Measurements from ENCODE around the gene STIM2. TPM values are rescaled to one million over a fixed set of nuclear protein-coding genes. Genes with fewer than 3 reads are reported as not detected.

Gene STIM2
- total RNA-seq, 1 experiment from 2014 or later = 16.1 TPM

DNA sequence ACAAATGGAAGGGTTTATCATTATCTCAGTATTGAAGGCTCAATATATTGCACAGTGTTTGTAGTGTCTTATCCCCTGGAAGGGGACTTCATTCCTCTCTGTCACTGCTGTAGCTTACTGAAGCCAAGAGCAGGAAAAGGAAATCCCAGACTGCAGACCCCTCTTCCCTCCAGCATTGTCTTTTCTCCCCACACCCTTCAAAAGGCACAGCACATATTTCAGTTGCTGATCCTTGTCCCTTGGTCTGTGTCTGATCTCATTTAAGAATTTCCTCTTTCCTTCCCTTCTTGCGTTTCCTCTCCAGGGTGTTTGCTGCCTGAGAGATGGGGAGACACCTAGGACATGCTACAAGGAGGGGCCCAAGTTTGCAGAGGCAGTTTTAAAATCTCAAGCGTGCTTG, 40.1 kb downstream of the STIM2 start:
- DNase-seq (ENCODE audit: low read depth) = no peak

GRCh38 chr4:26905172-26905571, 44.5 kb downstream of the STIM2 start:
- DNase-seq (ENCODE audit: low read depth) = no peak

DNA sequence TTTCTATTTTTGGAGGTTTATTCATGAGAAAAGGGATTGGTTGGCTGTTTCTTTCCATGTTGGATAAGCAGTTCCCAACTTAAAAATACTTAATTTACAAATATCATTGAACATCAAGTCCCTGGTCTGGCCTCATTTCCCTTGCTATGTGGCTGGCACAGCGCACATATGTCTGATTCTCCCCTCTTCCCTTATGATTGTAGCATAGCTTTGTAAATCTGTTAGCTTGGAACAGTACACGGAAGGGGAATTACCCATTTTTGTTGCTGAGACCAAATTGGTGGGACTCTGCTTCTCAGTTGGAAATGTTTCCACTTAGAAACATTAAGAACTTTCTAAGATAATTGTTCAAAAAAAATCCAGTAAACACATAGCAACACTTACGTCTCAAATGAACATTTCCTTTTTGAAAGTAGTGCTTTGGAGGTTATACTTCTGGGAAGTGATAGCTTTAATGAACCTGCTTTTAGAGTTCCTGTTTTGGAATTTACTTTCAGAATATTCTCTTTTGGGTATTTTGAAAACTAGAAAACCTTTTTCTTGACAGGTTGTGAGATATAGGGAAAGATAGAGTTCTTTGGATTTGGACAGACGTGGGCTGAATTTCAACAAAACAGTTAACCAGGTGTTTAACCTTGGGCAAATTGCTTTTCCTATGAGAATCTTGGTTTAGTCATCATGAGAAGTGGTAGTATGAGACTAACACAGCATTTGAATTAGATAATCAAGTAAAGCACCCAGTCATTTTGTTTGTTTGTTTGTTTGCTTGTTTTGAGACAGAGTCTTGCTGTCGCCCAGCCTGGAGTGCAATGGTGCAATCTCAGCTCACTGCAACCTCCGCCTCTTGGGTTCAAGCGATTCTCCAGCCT, 47.3 kb downstream of the STIM2 start:
- DNase-seq (ENCODE audit: low read depth) = no peak

- no peak for DNase-seq (ENCODE audit: low read depth)
Observed at GRCh38 chr4:26909369-26909768, 48.7 kb downstream of the STIM2 start.

DNA sequence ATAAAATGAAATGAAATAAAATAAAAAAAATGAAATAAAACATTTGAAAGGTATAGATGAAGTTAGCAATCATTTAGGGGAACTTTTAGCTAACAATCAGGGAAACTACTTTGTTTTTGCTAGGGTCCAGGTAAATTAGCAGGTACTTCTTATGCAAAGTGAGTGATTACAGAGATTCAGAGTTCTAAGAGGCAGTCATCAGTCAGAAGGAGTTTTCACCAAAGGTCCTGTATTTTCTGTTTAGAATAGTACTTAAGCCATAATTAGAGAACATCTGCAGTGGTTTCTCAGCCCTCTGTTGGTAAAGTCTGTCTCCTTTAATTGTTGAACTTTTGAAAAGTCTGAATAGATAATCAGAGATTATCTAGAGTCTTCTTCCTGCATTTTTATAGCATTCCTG, 50.6 kb downstream of the STIM2 start:
- DNase-seq (ENCODE audit: low read depth) = no peak

DNA sequence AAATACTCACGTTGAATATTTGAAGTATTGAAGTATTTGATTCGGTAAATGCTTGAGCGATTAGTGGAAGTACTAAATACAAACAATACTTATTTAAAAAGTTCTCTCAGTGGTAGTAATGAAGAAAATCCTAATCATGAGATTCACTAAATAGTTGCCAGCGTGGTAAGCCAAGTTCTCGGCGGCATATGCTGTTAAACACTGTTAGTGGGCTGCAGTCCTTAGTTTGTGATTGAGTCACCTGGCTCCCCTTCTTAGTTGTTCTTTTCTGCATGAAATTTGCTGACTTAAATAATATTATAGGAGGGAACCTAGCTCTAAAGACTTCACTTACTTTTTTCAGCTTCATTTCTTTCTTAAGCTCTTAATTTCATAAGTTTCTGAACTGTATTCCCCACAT, 51.4 kb downstream of the STIM2 start:
- DNase-seq (ENCODE audit: low read depth) = no peak

DNA sequence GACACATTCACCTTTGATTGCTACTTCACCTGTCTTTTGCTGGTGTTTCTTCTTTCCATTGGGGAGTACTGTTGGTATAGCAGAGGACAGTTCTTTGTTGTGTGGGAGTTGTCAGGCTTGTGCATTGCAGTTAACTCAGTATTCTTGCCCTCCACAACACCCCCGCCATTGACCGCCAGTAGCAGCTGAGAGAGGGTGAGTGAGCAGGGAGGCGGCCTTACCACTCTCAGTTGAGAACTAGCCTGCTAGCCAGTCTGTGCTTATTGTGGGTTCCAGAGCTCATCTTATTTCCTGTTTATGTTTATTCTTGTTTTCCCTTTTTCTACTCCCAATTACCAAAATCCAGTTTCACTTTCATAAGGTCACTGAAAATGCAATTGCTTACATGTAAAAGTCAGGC, 52.2 kb downstream of the STIM2 start:
- no peak for DNase-seq (ENCODE audit: low read depth)

GRCh38 chr4:26916195-26916594, 55.6 kb downstream of the STIM2 start:
- DNase-seq (ENCODE audit: low read depth) = peak; percentile 11

- DNase-seq (ENCODE audit: low read depth) = peak; percentile 42
Observed at GRCh38 chr4:26930964-26931363, 70.3 kb downstream of the STIM2 start.

GRCh38 chr4:26931451-26931850, 70.8 kb downstream of the STIM2 start:
- no peak for DNase-seq (ENCODE audit: low read depth)

- DNase-seq (ENCODE audit: low read depth) = no peak
Observed at GRCh38 chr4:26931966-26932365, 71.3 kb downstream of the STIM2 start.

GRCh38 chr4:26935397-26935796, 74.8 kb downstream of the STIM2 start:
- DNase-seq (ENCODE audit: low read depth) = no peak

DNA sequence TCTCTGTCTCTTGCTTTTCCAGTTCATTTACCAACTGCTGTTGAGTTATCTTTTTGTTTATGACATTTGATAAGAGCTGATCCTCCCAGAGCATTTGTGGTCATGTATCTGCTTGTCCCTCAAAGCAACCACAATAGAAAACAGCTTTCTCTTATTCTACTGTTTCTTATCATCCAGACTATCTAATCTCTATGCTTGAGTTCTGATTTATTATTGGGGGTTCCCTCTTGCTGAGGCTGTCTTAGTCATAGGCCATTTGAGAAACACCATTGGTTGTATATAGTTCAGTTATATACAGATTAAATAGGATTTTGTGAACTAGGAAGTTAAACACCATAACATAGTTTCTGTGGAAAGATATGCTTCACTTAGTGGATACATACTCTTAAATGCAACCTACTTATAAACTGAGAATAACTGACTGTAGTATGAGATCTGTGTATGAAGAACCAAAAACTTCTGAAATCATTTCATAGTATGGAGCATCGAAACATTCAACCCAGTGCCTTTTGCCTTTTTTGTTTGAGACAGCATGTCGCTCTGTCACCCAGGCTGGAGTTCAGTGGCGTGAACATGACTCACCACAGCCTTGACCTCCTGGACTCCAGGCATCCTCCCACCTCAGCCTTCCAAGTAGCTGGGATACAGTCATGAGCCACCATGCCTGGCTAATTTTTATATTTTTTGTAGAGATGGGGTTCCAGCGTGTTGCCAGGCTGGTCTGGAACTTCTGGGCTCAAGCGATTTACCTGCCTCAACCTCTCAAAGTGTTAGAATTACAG, 75.8 kb downstream of the STIM2 start:
- peak; percentile 40 for DNase-seq (ENCODE audit: low read depth)

DNA sequence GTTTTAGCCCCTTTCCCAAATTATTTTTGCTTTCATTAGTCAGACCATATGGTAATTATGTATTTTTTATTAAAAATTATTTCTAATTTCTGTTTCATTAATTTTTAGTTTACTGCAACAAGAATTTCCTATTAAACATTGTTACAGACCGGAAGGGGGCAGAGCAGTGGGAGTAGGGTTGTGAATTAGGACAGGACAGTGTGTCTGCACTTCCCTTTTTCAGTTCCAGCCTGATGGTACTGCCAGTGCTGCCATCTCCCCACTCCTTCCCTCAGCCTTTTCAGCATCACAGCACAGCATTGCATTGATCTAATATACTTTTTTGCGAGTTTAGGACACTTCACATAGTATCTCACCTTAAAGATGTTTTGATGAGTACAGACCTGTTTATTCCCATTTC, 76.5 kb downstream of the STIM2 start:
- no peak for DNase-seq (ENCODE audit: low read depth)

- DNase-seq (ENCODE audit: low read depth) = no peak
Observed at GRCh38 chr4:26937567-26937966, 76.9 kb downstream of the STIM2 start.

GRCh38 chr4:26938516-26938915, 77.9 kb downstream of the STIM2 start:
- DNase-seq (ENCODE audit: low read depth) = no peak

DNA sequence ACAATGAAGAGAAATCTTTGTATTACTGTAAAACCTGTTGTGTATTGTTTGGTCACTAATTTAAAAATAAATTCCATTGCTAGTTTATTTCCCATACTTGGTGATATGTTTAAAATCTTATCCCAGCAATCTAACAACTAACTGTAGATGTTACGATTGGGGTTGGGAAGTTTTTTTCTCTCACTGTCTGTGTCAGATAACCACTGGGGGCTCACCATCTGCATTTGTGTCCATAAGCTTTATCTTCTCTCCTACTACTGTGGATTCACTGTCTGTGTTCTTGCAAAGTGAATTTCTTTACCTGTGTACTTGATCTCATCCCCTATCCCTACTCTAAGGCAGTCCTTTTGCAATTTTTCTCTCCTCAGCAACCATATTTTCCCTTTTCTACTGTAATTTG, 81.3 kb downstream of the STIM2 start:
- no peak for DNase-seq (ENCODE audit: low read depth)

- DNase-seq (ENCODE audit: low read depth) = no peak
Observed at GRCh38 chr4:26942871-26943270, 82.2 kb downstream of the STIM2 start.

DNA sequence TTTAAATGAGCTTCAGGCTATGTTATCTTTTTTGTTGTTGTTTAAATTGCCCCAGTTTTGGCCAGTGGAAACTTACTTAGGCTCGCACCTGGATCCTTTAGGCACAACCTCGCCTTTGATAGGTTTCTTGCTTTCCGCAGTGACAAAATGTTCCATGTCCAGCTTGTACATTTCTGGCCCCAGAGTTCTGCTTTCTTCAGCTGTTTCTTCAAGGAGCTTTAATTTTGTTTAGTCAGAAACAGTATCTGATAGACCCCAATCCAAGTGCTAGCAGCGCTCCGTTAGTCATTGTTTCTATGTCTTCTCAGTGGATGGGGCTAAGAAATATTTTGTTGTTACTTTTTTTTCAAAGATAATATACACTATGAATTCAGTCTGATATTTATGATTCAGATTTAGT, 82.8 kb downstream of the STIM2 start:
- no peak for DNase-seq (ENCODE audit: low read depth)

DNA sequence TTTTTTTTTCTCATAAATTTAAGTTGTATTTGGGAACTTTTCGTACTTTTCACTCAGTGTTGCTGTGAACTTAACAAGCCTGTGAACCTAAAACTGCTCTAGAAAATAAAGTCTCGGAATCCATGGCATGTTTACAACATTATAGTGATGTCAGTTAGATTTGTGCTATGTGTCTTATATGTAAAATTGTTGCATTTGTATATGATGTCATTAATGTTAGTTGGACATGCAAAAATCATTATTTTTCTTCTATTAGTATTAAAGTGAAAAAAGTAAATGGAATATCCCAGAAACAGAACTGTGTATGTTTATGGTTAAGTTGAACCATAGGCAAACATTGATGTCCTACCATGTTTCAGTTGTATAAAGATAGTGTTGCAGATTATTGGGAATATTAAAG, 85.2 kb downstream of the STIM2 start:
- no peak for DNase-seq (ENCODE audit: low read depth)

GRCh38 chr4:26947318-26947717, 86.7 kb downstream of the STIM2 start:
- DNase-seq (ENCODE audit: low read depth) = no peak

DNA sequence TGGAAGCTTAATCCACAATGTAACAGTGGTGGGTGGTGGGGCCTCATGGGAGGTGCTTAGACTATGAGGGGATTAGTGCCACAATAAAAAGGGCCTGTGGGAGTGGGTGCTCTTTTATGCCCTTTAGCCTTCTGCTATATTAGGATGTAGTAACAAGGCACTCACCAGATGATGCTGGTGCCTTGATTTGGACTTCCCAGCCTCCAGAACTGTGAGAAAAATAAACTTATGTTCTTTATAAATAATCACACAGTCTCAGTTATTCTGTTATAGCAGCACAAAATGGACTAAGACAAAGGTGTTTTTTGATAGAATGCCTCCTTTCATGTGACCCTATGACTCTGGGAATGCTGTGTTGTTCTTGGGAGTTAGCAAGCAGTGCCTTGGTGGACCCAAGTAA, 89.8 kb downstream of the STIM2 start:
- no peak for DNase-seq (ENCODE audit: low read depth)

- no peak for DNase-seq (ENCODE audit: low read depth)
Observed at GRCh38 chr4:26952891-26953290, 92.2 kb downstream of the STIM2 start.
